LNCAP (cell line): ENCODE results near the gene FOXRED2.

ENCODE experiments used
- TF ChIP-seq, protein P1 (sequence below): fragments of 450-650 bp; IDR thresholded peaks from 2 replicates; pipeline ENCODE4 v1.5.1; 2017; ENCODE audit warnings: mild to moderate bottlenecking

FOXRED2 gene

DNA sequence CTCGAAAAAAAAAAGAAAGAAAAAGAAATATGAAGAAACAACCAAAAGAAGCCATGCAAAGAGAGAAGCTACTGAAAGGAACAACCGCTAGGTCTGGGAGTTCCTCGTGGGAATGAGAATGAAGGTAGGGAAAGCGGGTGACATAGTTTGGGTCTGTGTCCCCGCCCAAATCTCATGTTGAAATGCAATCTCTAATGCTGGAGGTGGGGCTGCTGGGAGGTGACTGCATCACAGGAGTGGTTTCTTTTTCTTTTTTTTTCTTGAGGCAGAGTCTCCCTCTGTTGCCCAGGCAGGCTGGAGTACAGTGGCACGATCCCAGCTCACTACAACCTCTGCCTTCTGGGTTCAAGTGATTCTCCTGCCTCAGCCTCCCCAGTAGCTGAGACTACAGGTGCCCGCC lies 15.7 kb downstream of the FOXRED2 start:
- TF ChIP-seq, protein P1, sequence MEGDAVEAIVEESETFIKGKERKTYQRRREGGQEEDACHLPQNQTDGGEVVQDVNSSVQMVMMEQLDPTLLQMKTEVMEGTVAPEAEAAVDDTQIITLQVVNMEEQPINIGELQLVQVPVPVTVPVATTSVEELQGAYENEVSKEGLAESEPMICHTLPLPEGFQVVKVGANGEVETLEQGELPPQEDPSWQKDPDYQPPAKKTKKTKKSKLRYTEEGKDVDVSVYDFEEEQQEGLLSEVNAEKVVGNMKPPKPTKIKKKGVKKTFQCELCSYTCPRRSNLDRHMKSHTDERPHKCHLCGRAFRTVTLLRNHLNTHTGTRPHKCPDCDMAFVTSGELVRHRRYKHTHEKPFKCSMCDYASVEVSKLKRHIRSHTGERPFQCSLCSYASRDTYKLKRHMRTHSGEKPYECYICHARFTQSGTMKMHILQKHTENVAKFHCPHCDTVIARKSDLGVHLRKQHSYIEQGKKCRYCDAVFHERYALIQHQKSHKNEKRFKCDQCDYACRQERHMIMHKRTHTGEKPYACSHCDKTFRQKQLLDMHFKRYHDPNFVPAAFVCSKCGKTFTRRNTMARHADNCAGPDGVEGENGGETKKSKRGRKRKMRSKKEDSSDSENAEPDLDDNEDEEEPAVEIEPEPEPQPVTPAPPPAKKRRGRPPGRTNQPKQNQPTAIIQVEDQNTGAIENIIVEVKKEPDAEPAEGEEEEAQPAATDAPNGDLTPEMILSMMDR, result no peak

DNA sequence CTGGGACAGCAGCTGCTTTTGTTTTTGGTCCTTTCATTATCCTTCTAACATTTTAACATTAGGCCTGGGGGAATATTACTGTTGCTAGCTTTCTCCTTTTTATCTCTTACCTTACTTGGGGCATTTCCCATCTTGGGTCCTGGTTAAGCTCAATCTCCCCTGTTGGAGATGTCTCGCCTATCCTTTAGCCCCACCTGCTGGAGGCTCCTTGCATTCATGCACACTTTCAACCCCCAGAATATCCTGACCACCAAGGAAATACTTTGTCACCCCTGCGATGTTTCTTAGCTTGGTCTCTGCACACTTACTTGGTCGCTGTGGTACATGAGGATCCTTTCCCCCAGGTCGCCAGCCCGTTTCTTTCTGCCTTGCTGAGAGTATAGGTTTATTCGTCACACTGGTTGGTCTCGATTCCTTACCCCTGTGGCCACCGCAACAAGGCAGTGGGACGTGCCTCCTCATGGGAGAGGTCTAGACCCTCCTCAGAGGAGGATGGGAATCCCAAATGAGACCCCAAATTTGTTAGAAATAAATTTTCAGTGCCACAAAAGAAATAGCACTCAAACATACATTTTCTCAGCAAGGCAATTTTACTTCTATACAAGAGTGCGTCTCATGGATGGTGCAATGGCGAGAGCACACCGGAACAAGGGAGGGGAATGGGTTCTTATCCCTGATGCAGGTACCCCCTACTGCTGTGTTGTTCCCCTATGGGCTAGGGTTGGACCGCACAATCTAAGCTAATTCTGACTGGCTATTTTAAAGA lies 20.0 kb downstream of the FOXRED2 start:
- TF ChIP-seq, protein P1, result peak; percentile 60

GRCh38 chr22:36481393-36482168 lies 25.3 kb downstream of the FOXRED2 start, which contains the start of gene TXN2:
TSS of gene TXN2 (minus strand) at chr22:36481640. CDS start at chr22:36480837, 803 bp downstream.
- TF ChIP-seq, protein P1, result no peak

DNA sequence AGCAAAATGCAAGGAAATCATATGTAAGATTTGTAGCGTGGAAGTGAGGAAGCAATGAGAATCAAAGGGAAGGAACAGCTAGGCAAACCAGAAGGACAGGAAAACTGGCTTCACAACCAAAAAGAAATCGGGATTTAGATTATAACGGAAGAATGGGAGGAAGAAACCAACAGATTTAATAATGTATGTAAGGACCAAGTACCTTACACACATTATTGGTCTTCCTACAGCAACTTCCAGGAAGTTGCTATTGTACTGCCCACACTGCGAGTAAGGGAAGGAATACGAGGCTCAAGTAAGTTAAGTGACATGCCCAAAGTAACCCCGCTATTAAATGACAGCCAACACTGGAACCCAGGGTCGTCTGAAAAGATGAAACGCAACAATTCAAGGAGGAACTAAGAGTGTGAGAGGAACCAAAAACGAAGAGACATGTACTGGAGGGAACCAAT lies 25.9 kb downstream of the FOXRED2 start:
- TF ChIP-seq, protein P1, result no peak

GRCh38 chr22:36478966-36479365 lies 27.9 kb downstream of the FOXRED2 start:
- TF ChIP-seq, protein P1, result no peak

GRCh38 chr22:36475341-36475740 lies 31.5 kb downstream of the FOXRED2 start:
- TF ChIP-seq, protein P1, result no peak

DNA sequence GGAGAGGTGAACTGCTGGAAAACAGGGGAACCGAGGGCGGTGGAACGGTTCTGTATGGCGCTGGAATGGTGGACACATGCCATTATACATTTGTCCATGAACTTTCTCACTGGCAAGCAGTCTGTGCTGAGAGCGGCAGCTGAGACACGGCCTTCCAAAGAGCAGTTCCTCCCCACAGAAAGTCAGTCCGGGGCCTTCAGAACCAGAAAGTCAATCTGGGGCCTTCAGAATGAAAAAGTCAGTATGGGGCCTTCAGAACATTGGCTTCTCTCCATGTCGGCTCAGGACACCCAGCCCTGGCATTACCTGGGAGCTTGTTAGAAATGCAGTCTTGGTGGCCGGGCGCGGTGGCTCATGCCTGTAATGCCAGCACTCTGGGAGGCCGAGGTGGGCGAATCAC lies 34.2 kb downstream of the FOXRED2 start:
- TF ChIP-seq, protein P1, result no peak
